ENCODE results near the gene CAB39.

DNA sequence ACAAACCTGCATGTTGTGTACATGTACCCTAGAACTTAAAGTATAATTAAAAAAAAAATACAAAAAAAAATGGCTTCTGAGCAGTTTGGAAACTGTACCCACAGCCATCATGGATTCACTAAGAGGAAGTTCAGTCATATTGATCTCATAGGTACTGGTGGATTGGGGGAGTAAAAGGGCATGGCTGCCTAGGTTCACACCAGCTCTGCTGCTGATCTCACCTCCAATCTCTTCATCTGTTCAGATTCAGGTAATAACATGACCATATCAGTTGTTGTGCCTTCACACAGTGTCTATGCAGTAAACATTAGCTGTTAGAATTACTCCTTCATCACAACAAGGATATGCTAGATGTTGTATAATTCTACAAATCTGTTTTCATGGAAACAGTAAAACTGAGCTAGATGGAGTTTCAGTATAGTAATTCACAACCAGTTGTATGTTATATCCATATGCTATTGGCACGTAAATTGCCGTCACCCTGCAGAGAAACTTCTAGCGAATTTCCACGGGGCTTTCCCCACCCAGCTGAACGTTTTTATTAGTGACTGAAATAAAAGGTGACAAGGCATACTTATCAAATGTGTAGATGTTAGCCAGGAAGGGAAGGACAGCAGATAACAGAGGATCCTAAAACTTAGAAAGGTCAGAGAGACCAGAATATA, 92.8 kb downstream of the CAB39 start:
- TF ChIP-seq, protein P1, sequence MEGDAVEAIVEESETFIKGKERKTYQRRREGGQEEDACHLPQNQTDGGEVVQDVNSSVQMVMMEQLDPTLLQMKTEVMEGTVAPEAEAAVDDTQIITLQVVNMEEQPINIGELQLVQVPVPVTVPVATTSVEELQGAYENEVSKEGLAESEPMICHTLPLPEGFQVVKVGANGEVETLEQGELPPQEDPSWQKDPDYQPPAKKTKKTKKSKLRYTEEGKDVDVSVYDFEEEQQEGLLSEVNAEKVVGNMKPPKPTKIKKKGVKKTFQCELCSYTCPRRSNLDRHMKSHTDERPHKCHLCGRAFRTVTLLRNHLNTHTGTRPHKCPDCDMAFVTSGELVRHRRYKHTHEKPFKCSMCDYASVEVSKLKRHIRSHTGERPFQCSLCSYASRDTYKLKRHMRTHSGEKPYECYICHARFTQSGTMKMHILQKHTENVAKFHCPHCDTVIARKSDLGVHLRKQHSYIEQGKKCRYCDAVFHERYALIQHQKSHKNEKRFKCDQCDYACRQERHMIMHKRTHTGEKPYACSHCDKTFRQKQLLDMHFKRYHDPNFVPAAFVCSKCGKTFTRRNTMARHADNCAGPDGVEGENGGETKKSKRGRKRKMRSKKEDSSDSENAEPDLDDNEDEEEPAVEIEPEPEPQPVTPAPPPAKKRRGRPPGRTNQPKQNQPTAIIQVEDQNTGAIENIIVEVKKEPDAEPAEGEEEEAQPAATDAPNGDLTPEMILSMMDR (IDR thresholded peaks at IDR 0.05; ENCODE audit: insufficient read depth, low read depth, low read length): no peak
- TF ChIP-seq EZH2 (IDR thresholded peaks at IDR 0.05; ENCODE audit: insufficient read depth, low read length): no peak
